ENCODE measurements around the gene OSBPL2.

The OSBPL2 gene

GRCh38 chr20:62237801-62238568 lies at the start of gene OSBPL2:
OSBPL2 (plus strand) TSS chr20:62238521; CDS start chr20:62256185, 17,664 bp downstream.
- peak; percentile 100 for DNase-seq

- no peak for DNase-seq
Measured at GRCh38 chr20:62190639-62191411, 47.5 kb upstream of the OSBPL2 start.

GRCh38 chr20:62191781-62192559 lies 46.4 kb upstream of the OSBPL2 start:
- no peak for DNase-seq

GRCh38 chr20:62192635-62193034 lies 45.7 kb upstream of the OSBPL2 start:
- DNase-seq = no peak

GRCh38 chr20:62193079-62194025 lies 45.0 kb upstream of the OSBPL2 start:
- DNase-seq = no peak

- no peak for DNase-seq
Measured at GRCh38 chr20:62195075-62195405, 43.3 kb upstream of the OSBPL2 start.

- DNase-seq = no peak
Measured at GRCh38 chr20:62195736-62196135, 42.6 kb upstream of the OSBPL2 start.

- no peak for DNase-seq
Measured at GRCh38 chr20:62196286-62196685, 42.0 kb upstream of the OSBPL2 start.

GRCh38 chr20:62197311-62197710 lies 41.0 kb upstream of the OSBPL2 start:
- no peak for DNase-seq

- no peak for DNase-seq
Measured at GRCh38 chr20:62197801-62198200, 40.5 kb upstream of the OSBPL2 start.

GRCh38 chr20:62198496-62198895 lies 39.8 kb upstream of the OSBPL2 start:
- DNase-seq = no peak

GRCh38 chr20:62198931-62199330 lies 39.4 kb upstream of the OSBPL2 start:
- DNase-seq = no peak

- no peak for DNase-seq
Measured at GRCh38 chr20:62200491-62201172, 37.7 kb upstream of the OSBPL2 start.

GRCh38 chr20:62201173-62202082 lies 36.9 kb upstream of the OSBPL2 start:
- no peak for DNase-seq

- DNase-seq = no peak
Measured at GRCh38 chr20:62202083-62202395, 36.3 kb upstream of the OSBPL2 start.

- DNase-seq = no peak
Measured at GRCh38 chr20:62202676-62203377, 35.5 kb upstream of the OSBPL2 start.

- DNase-seq = no peak
Measured at GRCh38 chr20:62203378-62204030, 34.8 kb upstream of the OSBPL2 start.

- DNase-seq = no peak
Measured at GRCh38 chr20:62205618-62206387, 32.5 kb upstream of the OSBPL2 start.

- DNase-seq = no peak
Measured at GRCh38 chr20:62206388-62206775, 31.9 kb upstream of the OSBPL2 start.
